ENCODE measurements around the gene GET4.

GRCh38 chr7:906776-907157, 30.4 kb downstream of the GET4 start:
- TF ChIP-seq CTCF (IDR thresholded peaks at IDR 0.05) (no peak), EP300 (IDR thresholded peaks at IDR 0.05) (no peak), POLR2A (IDR thresholded peaks at IDR 0.05) (no peak), POLR2AphosphoS5 (IDR thresholded peaks at IDR 0.05) (no peak)

All from gastroesophageal sphincter (tissue), 3 donors.